Fibroblast of mammary gland (primary cell): ENCODE data around the gene EGLN1.
A peak's percentile ranks its signal among the peaks of the same experiment; 100 is the strongest.

Experiments used
- DNase-seq: peaks from one replicate; pipeline ENCODE4 v3.0.0-alpha.2; 2010; ENCODE audit warnings: low read depth
- H3K4me3 ChIP-seq: 2 replicates; pipeline ENCODE4 v1.5.1; 2011; ENCODE audit warnings: low read depth, mild to moderate bottlenecking, low read length, moderate library complexity; ENCODE audit not compliant: control insufficient read depth
- CTCF ChIP-seq: conservative IDR thresholded peaks from 2 replicates; pipeline ENCODE4 v1.5.1; 2011; ENCODE audit warnings: low read depth, low read length, inconsistent platforms; ENCODE audit not compliant: control insufficient read depth, insufficient read depth

The EGLN1 gene

GRCh38 chr1:231396643-231397042 lies 25.4 kb downstream of the EGLN1 start:
- H3K4me3 ChIP-seq: no peak overlapping the region
- peak; percentile 57 for DNase-seq
- no peak for TF ChIP-seq CTCF

GRCh38 chr1:231395998-231396390 lies 26.1 kb downstream of the EGLN1 start:
- no peak for DNase-seq
- H3K4me3 ChIP-seq: no peak overlapping the region
- no peak for TF ChIP-seq CTCF

- DNase-seq: peak; percentile 98
- TF ChIP-seq CTCF: no peak
- H3K4me3 ChIP-seq: peak overlapping the region; percentile 21
These were observed 26.8 kb downstream of the EGLN1 start for GRCh38 chr1:231395076-231395997.

- H3K4me3 ChIP-seq: no peak overlapping the region
- TF ChIP-seq CTCF: no peak
- DNase-seq: no peak
These were observed 28.4 kb downstream of the EGLN1 start for GRCh38 chr1:231393668-231394067.

GRCh38 chr1:231392389-231393131 lies 29.5 kb downstream of the EGLN1 start:
- DNase-seq: no peak
- no peak overlapping the region for H3K4me3 ChIP-seq
- no peak for TF ChIP-seq CTCF

- no peak overlapping the region for H3K4me3 ChIP-seq
- peak; percentile 70 for DNase-seq
- no peak for TF ChIP-seq CTCF
These were observed 32.0 kb downstream of the EGLN1 start for GRCh38 chr1:231390071-231390470.
